Brain microvascular endothelial cell (primary cell): ENCODE results near the gene EIF2B2.

Source experiments
- DNase-seq: peaks from one replicate; pipeline ENCODE4 v3.0.0-alpha.2; 2020
- H3K27ac ChIP-seq: fragments of 250-450 bp; sonication (Bioruptor Pico); 2 replicates; pipeline ENCODE4 v1.5.1; 2020; ENCODE audit warnings: mild to moderate bottlenecking, moderate library complexity
- H3K27me3 ChIP-seq: fragments of 250-450 bp; sonication (Bioruptor Pico); replicated peaks from 2 replicates; pipeline ENCODE4 v1.5.1; 2020; ENCODE audit warnings: mild to moderate bottlenecking
- H3K36me3 ChIP-seq: fragments of 250-450 bp; sonication (Bioruptor Pico); replicated peaks from 2 replicates; pipeline ENCODE4 v1.5.1; 2020; ENCODE audit warnings: mild to moderate bottlenecking
- H3K4me3 ChIP-seq: 2 replicates; pipeline ENCODE4 v1.5.1; 2011; ENCODE audit warnings: low read depth, mild to moderate bottlenecking, control low read depth, low read length, moderate library complexity
- CTCF ChIP-seq: IDR thresholded peaks from 2 replicates; pipeline ENCODE4 v1.5.1; 2011; ENCODE audit warnings: low read depth, mild to moderate bottlenecking, moderate library complexity, low read length, control low read depth, inconsistent platforms; ENCODE audit errors: missing control alignments
- in situ Hi-C: cut with HindIII; loops from 2 replicates; pipeline ENCODE4 v1.10.0; 2017; ENCODE audit warnings: low sequenced_read_pairs, low pct_ligation_motif_present

The EIF2B2 gene

GRCh38 chr14:74982661-74983060 is 20.1 kb upstream of the EIF2B2 start:
- H3K27ac ChIP-seq: no peak overlapping the region
- no peaks in the 10 kb centered on the region for H3K36me3 ChIP-seq
- in situ Hi-C loops: no loop called here
- no peaks in the 10 kb centered on the region for H3K27me3 ChIP-seq
- no peak for TF ChIP-seq CTCF
- H3K4me3 ChIP-seq: no peak overlapping the region
- no peak for DNase-seq

GRCh38 chr14:74983343-74983742 is 19.4 kb upstream of the EIF2B2 start:
- no peak for DNase-seq
- Histone ChIP-seq H3K27me3 (no peaks in the 10 kb centered on the region), H3K4me3 (no peak overlapping the region), H3K36me3 (no peaks in the 10 kb centered on the region), H3K27ac (no peak overlapping the region)
- TF ChIP-seq CTCF: no peak
- in situ Hi-C loops: no loop called here

GRCh38 chr14:74984236-74985027 is 18.3 kb upstream of the EIF2B2 start:
- Histone ChIP-seq H3K36me3 (no peaks in the 10 kb centered on the region), H3K27me3 (no peaks in the 10 kb centered on the region), H3K27ac (no peak overlapping the region), H3K4me3 (no peak overlapping the region)
- TF ChIP-seq CTCF: no peak
- DNase-seq: no peak
- in situ Hi-C loops: no loop called here

- Histone ChIP-seq H3K27me3 (no peaks in the 10 kb centered on the region), H3K27ac (no peak overlapping the region), H3K4me3 (no peak overlapping the region), H3K36me3 (no peaks in the 10 kb centered on the region)
- in situ Hi-C loops: no loop called here
- DNase-seq: no peak
- no peak for TF ChIP-seq CTCF
Measured at GRCh38 chr14:74985028-74985310, 17.8 kb upstream of the EIF2B2 start.

- no peak overlapping the region for H3K4me3 ChIP-seq
- H3K36me3 ChIP-seq: no peaks in the 10 kb centered on the region
- no peak for TF ChIP-seq CTCF
- no peaks in the 10 kb centered on the region for H3K27me3 ChIP-seq
- in situ Hi-C loops: no loop called here
- DNase-seq: no peak
- no peak overlapping the region for H3K27ac ChIP-seq
Measured at GRCh38 chr14:74985806-74986205, 16.9 kb upstream of the EIF2B2 start.

GRCh38 chr14:74988131-74988530 is 14.6 kb upstream of the EIF2B2 start:
- in situ Hi-C loops: no loop called here
- Histone ChIP-seq H3K36me3 (no peaks in the 10 kb centered on the region), H3K27ac (peak overlapping the region; percentile 12), H3K27me3 (no peaks in the 10 kb centered on the region), H3K4me3 (no peak overlapping the region)
- TF ChIP-seq CTCF: no peak
- DNase-seq: peak; percentile 76
